Endothelial cell of umbilical vein (primary cell): ENCODE data around the gene PHKA2.

Source experiments
- EZH2 ChIP-seq: IDR thresholded peaks from 2 replicates; pipeline ENCODE4 v1.6.1; 2012; ENCODE audit warnings: borderline replicate concordance, low read depth, mild to moderate bottlenecking, moderate library complexity, low read length, inconsistent platforms; ENCODE audit not compliant: severe bottlenecking
- JUN ChIP-seq: IDR thresholded peaks from 2 replicates; pipeline ENCODE4 v1.6.1; 2011; ENCODE audit warnings: borderline replicate concordance, low read depth; ENCODE audit not compliant: insufficient read length, insufficient read depth
- POLR2A ChIP-seq: IDR thresholded peaks from 2 replicates; pipeline ENCODE4 v1.6.1; 2012; ENCODE audit warnings: low read depth, mild to moderate bottlenecking, control low read depth, low read length
- POLR2AphosphoS5 ChIP-seq: IDR thresholded peaks from 2 replicates; pipeline ENCODE4 v1.6.1; 2012; ENCODE audit warnings: low read depth, mild to moderate bottlenecking, control low read depth, low read length, moderate library complexity; ENCODE audit not compliant: insufficient read depth
- TF ChIP-seq, protein P1 (sequence below), 2 donors: IDR thresholded peaks; 1 replicate in 1 of 2; 2 replicates in 1 of 2; pipeline ENCODE4 v1.5.1; 2011; ENCODE audit warnings: low read length in 2 of 2, mild to moderate bottlenecking in 2 of 2, moderate library complexity in 2 of 2, control low read depth in 1 of 2, inconsistent platforms in 1 of 2, low read depth in 1 of 2; ENCODE audit not compliant: insufficient read depth in 1 of 2; ENCODE audit errors: extremely low read depth in 1 of 2
- TF ChIP-seq, protein P2 (sequence below): IDR thresholded peaks from 2 replicates; pipeline ENCODE4 v1.6.1; 2011; ENCODE audit not compliant: insufficient read depth, insufficient read length

DNA sequence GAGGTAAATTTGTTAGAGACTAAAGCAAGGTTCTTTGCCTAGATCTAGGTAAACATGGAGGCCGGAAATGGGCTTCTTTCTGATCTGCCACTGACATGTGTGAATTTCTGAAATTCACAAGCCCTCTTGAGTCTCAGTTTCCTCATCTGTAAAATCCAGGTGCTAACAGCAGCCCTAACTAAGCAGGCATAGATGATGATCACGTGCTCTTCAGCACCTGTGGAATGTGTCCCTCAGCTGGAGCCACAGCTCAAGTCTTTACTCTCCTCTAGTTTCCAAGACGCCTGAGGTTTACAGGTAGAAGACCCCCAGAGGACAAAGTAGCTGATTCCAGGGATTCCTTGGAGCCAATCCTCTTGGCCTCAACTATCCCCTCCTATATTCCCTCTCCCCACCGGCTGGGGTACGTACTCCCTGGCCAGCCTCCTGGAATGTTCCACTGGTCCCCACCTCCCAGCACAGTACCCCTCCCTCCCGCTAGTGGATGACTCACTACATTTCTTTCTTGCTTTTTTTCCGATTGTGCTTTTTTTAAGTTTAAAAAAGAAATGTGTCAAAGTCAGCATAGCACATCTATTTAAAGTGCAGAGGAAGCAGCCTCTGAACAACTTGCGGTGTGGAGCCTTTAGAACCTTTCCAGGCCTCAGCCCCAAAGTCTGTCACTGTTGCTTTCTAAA is 98.4 kb downstream of the PHKA2 start:
- TF ChIP-seq, protein P1, sequence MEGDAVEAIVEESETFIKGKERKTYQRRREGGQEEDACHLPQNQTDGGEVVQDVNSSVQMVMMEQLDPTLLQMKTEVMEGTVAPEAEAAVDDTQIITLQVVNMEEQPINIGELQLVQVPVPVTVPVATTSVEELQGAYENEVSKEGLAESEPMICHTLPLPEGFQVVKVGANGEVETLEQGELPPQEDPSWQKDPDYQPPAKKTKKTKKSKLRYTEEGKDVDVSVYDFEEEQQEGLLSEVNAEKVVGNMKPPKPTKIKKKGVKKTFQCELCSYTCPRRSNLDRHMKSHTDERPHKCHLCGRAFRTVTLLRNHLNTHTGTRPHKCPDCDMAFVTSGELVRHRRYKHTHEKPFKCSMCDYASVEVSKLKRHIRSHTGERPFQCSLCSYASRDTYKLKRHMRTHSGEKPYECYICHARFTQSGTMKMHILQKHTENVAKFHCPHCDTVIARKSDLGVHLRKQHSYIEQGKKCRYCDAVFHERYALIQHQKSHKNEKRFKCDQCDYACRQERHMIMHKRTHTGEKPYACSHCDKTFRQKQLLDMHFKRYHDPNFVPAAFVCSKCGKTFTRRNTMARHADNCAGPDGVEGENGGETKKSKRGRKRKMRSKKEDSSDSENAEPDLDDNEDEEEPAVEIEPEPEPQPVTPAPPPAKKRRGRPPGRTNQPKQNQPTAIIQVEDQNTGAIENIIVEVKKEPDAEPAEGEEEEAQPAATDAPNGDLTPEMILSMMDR (IDR thresholded peaks at IDR 0.05; ENCODE audit: extremely low read depth in 1 of 2, insufficient read depth in 1 of 2, low read depth in 1 of 2, low read length in 2 of 2) = no peak
- TF ChIP-seq EZH2 (no peak), POLR2A (no peak), JUN (no peak), POLR2AphosphoS5 (no peak)
- TF ChIP-seq, protein P2, sequence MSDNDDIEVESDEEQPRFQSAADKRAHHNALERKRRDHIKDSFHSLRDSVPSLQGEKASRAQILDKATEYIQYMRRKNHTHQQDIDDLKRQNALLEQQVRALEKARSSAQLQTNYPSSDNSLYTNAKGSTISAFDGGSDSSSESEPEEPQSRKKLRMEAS = no peak
